GM19455 (cell line): Measurements from ENCODE around the gene COLEC12.

ENCODE experiments used
- ATAC-seq: cut with Tn5 transposase; IDR thresholded peaks from one replicate; pipeline ENCODE4 v1.9.1; 2021; ENCODE audit not compliant: unreplicated experiment

The COLEC12 gene

GRCh38 chr18:392928-393573 is 107.5 kb downstream of the COLEC12 start:
- ATAC-seq: no peak

- no peak for ATAC-seq
These were observed 109.6 kb downstream of the COLEC12 start for GRCh38 chr18:390741-391478.

- ATAC-seq: no peak
These were observed 110.7 kb downstream of the COLEC12 start for GRCh38 chr18:389658-390357.

GRCh38 chr18:388200-388599 is 112.3 kb downstream of the COLEC12 start:
- ATAC-seq: no peak

GRCh38 chr18:386994-387393 is 113.5 kb downstream of the COLEC12 start:
- no peak for ATAC-seq

- ATAC-seq: no peak
These were observed 115.6 kb downstream of the COLEC12 start for GRCh38 chr18:384897-385296.

- no peak for ATAC-seq
These were observed 117.4 kb downstream of the COLEC12 start for GRCh38 chr18:383135-383534.

GRCh38 chr18:382423-382984 is 118.0 kb downstream of the COLEC12 start:
- ATAC-seq: no peak

GRCh38 chr18:379681-380330 is 120.7 kb downstream of the COLEC12 start:
- no peak for ATAC-seq

- ATAC-seq: no peak
These were observed 122.4 kb downstream of the COLEC12 start for GRCh38 chr18:378079-378478.

GRCh38 chr18:377088-377487 is 123.4 kb downstream of the COLEC12 start:
- ATAC-seq: no peak

- no peak for ATAC-seq
These were observed 124.2 kb downstream of the COLEC12 start for GRCh38 chr18:376311-376710.

- no peak for ATAC-seq
These were observed 125.8 kb downstream of the COLEC12 start for GRCh38 chr18:374721-375168.

- ATAC-seq: no peak
These were observed 126.7 kb downstream of the COLEC12 start for GRCh38 chr18:373780-374179.

- no peak for ATAC-seq
These were observed 128.9 kb downstream of the COLEC12 start for GRCh38 chr18:371609-371982.

GRCh38 chr18:370751-371608 is 129.5 kb downstream of the COLEC12 start:
- no peak for ATAC-seq

- ATAC-seq: no peak
These were observed 131.1 kb downstream of the COLEC12 start for GRCh38 chr18:369224-370015.

GRCh38 chr18:366466-367061 is 133.9 kb downstream of the COLEC12 start:
- no peak for ATAC-seq

- ATAC-seq: no peak
These were observed 134.8 kb downstream of the COLEC12 start for GRCh38 chr18:365651-366050.
